ENCODE data around the gene NABP1. TPM values are rescaled to one million over a fixed set of nuclear protein-coding genes. Genes with fewer than 3 reads are reported as not detected.

Gene NABP1
- total RNA-seq, 4 donors from 2014 or later = 81.9 to 237 (median 85.9) TPM

DNA sequence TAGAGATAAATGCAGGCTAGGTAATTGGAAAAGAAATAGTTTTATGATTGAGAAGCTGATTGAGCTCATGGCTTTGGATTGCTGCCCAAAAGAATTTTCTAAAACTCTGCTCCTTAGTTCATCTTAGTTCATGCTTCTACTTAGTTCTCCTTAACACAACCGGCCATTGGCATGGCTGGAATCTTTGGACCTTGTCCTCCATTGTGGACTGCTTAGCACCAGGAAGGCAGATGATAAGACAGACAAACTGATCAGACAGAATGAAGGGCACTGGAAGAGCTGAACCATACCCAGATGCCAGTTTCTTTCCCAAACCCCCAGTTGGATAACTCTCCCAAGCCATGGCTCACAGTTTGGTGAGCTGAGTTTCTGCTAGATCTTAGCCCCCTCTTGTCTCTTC is 36.3 kb upstream of the NABP1 start:
- TF ChIP-seq, protein P1, sequence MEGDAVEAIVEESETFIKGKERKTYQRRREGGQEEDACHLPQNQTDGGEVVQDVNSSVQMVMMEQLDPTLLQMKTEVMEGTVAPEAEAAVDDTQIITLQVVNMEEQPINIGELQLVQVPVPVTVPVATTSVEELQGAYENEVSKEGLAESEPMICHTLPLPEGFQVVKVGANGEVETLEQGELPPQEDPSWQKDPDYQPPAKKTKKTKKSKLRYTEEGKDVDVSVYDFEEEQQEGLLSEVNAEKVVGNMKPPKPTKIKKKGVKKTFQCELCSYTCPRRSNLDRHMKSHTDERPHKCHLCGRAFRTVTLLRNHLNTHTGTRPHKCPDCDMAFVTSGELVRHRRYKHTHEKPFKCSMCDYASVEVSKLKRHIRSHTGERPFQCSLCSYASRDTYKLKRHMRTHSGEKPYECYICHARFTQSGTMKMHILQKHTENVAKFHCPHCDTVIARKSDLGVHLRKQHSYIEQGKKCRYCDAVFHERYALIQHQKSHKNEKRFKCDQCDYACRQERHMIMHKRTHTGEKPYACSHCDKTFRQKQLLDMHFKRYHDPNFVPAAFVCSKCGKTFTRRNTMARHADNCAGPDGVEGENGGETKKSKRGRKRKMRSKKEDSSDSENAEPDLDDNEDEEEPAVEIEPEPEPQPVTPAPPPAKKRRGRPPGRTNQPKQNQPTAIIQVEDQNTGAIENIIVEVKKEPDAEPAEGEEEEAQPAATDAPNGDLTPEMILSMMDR (IDR thresholded peaks at IDR 0.05; ENCODE audit: low read depth) = no peak

DNA sequence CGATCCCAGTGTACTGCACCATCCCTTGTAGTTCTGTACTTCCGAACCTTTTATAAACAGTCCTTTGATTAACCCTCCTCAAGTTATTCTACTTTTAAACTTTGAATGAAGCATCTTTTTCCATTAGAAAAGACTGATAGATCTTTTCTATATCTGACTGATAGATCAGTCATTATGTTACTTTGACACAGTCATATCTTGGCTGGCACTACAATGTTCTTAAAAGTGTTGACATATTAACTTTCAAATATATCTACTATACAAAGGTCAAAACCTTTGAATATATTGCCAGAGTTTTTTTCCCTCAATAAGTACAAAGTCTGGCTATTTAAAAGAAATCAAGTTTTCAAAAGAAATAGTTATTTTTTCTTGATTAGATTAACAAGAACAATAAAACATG is 35.4 kb upstream of the NABP1 start:
- TF ChIP-seq, protein P1 (IDR thresholded peaks at IDR 0.05; ENCODE audit: low read depth) = no peak

DNA sequence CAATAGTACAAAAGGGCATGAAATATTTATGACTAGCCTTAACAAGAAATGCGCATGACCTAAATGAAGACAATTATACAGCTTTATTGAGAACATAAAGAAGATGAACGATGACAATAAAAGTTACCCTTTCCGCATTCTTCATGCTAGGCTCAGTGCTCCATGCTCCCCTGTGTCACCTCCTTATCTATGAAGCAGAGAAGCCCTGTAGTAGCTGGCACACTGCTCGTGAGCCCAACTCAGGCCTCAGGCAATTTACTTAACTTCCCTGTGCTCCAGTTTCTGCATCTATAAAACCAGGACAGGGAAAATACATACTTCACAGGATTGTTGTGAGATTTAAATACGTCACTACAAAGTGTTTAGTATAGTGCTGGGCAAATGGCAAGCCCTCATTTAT is 34.5 kb upstream of the NABP1 start:
- TF ChIP-seq, protein P1 (IDR thresholded peaks at IDR 0.05; ENCODE audit: low read depth) = no peak

DNA sequence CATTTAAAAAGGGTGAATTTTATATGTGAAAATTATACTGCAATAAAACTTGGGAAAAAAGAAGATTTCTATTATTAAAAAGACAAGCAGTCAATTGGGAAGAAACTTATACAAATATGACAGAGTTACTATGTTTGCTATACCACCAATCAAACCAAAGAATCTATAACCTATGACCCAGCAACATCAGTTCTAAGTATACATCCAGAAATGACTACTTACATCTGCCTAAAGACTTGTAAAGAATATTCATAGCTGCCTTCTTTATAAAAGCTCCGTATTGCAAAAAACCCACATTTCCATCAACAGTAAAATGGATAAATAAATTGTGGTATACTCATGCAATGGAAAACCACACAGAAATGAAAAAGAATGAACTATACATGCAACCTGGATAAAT is 32.9 kb upstream of the NABP1 start:
- TF ChIP-seq, protein P1 (IDR thresholded peaks at IDR 0.05; ENCODE audit: low read depth) = no peak

DNA sequence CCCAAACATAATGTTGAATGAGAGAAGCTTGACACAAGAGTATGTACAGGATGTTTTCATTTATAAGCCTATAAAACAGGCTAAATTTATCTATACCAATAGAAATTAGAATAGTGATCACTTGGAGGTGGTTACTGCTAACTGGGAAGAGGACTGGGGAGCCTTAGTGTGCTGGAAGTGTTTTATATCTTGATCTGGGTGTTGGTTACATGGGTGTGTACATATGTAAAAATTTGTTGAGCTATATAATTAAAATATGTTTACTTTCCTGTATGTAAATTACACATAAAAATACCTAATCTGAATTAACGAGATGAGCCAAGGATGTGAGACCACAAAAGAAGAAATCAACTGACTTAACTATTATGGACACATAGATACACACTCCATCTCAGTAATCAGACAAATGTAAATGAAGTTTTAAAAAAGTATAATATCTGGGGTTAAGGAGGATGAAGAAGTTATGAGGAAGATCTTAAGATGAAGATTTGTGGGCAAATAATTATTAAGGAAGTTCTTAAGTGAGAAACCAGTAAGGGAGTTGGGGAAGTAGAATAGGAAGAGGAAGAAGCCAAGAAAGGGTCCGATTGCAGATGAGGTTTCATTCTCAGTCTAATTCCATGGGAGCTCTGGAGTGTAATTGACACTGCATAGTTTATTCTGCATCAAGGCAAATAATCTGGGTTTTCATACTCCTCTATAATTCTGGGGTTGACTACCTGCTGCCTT is 32.3 kb upstream of the NABP1 start:
- TF ChIP-seq, protein P1 (IDR thresholded peaks at IDR 0.05; ENCODE audit: low read depth) = no peak

DNA sequence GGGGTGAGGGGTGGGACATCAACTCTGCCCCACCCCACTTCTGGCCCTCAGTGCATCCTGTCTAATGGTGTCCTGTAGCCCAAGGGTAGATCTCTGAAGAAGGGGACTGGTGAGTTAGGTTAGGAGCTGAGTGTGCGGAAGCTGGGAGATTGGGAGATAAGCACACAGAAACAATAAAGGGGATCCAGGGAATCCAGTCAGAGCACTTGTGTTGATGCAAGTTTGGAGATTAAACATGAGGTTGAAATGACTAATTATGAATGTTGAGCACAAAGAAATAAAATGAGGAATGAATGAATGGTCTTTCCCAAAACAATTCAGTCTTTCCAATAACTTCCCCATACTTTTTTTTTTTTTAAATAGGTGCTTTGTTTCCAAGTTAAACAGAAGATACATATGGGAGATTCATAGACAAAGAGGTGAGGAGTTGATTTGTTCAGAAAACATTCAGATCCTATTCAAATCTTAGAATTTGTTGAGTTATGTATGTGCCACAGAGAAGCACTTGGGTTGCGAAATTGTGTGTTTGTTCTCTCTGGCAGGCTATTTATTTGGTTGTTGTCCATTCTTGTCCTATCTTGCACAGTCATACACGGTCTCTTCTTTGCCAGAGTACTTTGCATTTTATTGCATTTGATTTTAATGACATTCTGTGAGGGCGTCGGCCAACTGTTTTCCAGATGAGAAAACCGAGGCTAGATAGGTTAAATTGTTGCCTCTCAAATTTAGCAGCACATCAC is 31.6 kb upstream of the NABP1 start:
- TF ChIP-seq, protein P1 (IDR thresholded peaks at IDR 0.05; ENCODE audit: low read depth) = no peak

DNA sequence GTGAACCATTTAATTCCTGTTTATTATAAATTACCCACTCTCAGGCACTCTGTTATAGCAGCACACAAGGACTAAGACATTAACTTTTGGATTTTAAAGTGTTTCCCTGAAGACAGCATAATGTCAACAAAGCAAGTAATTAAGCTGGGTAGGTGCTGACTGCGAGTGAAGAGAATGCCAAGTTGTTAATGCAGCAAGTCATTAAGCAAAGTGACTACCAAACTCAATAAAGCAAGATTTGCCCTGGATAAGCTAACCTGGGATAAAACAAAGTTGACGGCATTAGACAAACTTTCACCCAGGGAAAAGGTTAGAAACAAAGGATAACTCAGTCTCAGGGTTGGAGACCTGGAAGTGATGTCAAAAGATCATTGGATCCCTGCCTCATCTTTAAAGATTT is 28.4 kb upstream of the NABP1 start:
- TF ChIP-seq, protein P1 (IDR thresholded peaks at IDR 0.05; ENCODE audit: low read depth) = no peak
